NT2/D1 (cell line): Measurements from ENCODE around the gene ADGRD1.

Experiments
- YY1 ChIP-seq: IDR thresholded peaks from 2 replicates; pipeline ENCODE4 v1.6.1; 2011; ENCODE audit not compliant: insufficient read length, insufficient read depth
- ZNF274 ChIP-seq: IDR thresholded peaks from 2 replicates; pipeline ENCODE4 v1.6.1; 2011; ENCODE audit warnings: mild to moderate bottlenecking, low read depth, low read length

GRCh38 chr12:130952171-130952954, 1.3 kb upstream of the ADGRD1 start:
- TF ChIP-seq ZNF274 (no peak), YY1 (no peak)
